T-helper 22 cell (primary cell): ENCODE measurements around the gene FHL3.
"Not testable (repeated sequence)": the region's sequence is repeated elsewhere in the genome, so short reads cannot be mapped to it uniquely, and the experiment has no call there.

Experiments
- DNase-seq: peaks from one replicate; pipeline ENCODE4 v3.0.0-alpha.2; 2020; ENCODE audit warnings: low read depth

The FHL3 gene

GRCh38 chr1:37987679-37988078 is 17.6 kb downstream of the FHL3 start:
- DNase-seq: no peak

GRCh38 chr1:37983546-37983945 is 21.8 kb downstream of the FHL3 start:
- DNase-seq: no peak

GRCh38 chr1:37978541-37978940 is 26.8 kb downstream of the FHL3 start:
- DNase-seq: no peak

- DNase-seq: not testable (repeated sequence)
Measured at GRCh38 chr1:37975083-37975482, 30.2 kb downstream of the FHL3 start.

DNA sequence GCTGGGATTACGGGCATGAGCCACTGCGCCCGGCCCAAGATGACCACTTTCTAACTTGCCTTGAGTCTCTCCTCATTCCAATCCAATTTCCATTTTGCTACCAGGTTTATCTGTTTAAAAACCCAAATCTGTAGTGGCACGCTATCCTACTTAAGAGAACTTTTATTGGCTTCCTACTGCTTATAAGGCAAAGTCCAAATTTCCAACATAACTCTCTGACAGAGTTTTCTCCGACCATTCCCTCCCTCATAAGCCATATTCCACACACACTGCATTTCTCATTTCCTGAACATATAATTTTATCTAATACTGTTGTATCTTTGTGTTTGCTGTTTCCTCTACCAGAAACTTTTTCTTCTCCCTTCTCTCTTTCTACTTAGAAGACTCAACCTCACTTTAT is 30.7 kb downstream of the FHL3 start:
- DNase-seq: no peak

GRCh38 chr1:37973684-37974083 is 31.6 kb downstream of the FHL3 start:
- DNase-seq: not testable (repeated sequence)

DNA sequence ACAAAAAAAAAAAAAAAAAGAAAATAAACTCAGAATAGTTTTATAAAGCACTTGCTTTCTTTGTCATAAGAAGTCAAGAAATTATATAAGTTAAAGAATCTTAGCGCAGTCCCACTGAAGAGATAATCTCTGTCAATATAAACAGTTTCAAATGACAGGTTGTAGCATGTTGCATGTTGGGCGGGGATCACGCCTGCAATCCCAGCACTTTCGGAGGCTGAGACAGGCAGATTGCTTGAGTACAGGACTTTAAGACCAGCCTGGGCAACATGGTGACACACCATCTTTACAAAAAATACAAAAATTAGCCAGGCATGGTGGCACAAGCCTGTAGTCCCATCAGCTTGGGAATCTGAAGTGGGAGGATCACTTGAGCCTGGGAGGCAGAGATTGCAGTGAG is 40.0 kb downstream of the FHL3 start:
- no peak for DNase-seq

DNA sequence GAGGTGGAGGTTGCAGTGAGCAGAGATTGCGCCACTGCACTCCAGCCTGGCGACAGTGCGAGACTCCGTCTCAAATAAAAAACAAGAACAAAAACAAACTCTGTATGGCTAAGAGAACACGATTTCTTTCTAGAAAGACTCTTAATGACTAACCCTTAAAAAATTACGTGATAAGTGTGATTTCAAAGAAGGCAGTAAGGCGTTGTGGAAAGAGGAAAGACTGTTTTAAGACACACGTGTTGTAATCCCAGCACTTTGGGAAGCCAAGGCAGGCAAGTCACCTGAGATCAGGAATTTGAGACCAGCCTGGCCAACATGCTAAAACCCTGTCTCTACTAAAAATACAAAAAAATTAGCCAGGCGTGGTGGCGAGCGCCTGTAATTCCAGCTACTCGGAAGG is 41.2 kb downstream of the FHL3 start:
- not testable (repeated sequence) for DNase-seq

DNA sequence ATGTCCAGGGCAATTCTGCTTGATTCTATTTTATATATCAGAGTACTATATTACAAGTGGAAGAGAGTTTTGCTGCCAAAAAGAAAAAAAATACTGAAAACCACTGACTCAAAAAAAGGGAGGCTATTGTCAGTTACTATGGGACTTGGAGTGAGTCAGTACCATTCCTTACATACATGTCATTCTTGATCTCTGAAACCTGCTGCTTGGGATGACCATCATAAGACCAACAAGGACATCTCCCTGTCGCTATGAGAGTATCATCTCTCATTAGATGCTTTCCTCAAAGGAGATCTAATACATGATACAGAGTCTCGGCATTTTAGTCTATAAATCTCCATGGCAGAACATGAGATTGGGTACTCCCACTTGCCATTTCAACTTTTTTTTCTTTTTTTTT is 46.6 kb downstream of the FHL3 start:
- no peak for DNase-seq

GRCh38 chr1:37955685-37956084 is 49.6 kb downstream of the FHL3 start:
- no peak for DNase-seq

- DNase-seq: no peak
Measured at GRCh38 chr1:37954316-37954971, 50.9 kb downstream of the FHL3 start.

GRCh38 chr1:37952738-37953137 is 52.6 kb downstream of the FHL3 start:
- no peak for DNase-seq

DNA sequence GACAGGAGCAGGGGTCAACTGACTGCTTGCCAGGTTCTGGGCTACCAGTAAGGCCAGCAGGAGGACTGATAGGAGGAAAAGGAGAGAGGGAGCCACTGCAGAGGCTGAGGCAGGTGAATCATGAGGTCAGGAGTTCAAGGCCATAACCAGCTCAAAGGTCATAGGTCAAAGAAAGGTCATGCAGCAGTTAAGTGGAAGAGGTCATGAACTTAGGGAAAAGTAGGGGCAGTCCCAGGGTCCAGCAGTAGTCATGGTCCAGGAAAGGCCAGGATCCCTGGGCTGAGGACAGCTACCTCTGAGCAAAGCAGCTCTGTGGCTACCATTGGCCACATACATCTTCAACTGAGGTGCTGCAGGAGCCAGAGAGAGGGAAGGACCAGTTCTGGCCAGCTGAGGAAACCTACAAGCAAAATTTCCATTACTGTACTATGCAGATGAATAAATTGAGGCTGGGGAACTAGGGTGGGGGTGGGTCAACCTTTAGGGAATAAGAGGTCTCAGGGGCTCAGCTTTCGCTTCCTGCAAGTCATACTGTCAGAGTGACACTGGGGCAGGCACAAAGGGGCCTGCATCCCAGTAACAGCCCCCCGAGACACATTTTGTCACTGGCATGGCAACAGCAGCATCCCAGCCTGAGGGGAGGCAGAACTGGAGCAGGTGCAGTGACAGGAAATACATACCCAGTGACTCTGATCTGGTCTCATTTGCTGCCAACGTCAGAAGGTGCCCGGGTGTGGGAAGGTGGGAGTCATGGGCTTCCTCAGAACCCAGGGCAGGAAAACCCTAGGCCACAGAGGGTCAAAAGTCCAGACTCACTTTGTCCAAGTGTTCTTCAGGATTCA is 53.3 kb downstream of the FHL3 start:
- no peak for DNase-seq

DNA sequence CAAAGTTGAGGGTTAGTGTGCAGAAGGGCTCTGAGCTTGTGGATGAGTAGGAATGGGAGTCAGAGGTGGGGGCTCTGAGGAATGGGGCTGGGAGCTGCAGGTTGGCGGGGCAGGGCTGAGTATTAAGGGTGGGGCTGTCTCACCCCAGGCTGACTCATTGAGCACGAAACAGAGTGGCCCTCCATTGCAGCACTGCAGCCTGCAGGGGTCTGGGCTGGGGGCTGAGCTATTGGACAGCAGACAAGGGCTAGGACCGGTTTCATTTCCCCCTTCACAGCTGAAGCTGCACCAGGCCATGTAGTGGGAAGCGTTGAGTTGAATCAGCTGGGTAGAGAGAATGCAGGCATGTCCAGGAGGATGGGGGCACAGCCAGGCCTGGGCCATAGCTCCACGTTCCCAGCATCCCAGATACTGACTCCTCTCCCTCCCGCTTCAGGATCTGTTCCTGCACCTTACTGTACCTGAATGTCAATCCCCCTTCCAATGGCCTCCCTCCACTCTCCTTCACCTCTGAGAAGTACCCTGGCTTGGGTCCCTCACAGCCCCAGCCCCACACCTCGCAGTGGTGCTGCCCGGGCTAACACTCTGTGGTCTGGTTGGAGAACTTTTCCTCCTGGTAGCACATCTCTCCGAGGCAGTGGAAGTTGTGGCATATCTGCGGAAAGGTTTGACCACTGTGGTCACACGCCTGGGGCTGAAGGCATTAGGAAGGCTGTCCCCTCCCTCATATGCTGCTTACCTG is 54.1 kb downstream of the FHL3 start:
- DNase-seq: no peak

GRCh38 chr1:37949524-37950152 is 55.7 kb downstream of the FHL3 start:
- no peak for DNase-seq

DNA sequence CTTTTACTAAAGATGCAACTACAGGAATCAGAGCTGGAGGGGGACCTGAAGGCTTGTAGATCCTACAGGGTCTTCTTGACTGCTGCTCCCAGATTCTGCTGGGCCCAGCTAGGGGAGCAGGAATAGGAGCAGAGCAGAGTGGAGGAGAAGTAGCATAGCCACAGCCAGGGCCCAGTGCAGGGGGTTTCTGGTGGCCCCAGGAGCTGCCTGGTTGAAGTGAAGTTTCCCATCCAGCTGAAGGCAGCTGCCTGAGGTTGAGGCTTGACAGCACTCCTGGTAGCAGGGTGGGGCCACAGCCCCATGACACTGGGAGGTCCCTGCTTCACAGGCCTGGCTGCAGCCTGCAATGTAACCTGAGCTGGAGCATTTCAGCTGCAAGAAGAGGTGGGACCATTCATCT is 56.5 kb downstream of the FHL3 start:
- DNase-seq: no peak

DNA sequence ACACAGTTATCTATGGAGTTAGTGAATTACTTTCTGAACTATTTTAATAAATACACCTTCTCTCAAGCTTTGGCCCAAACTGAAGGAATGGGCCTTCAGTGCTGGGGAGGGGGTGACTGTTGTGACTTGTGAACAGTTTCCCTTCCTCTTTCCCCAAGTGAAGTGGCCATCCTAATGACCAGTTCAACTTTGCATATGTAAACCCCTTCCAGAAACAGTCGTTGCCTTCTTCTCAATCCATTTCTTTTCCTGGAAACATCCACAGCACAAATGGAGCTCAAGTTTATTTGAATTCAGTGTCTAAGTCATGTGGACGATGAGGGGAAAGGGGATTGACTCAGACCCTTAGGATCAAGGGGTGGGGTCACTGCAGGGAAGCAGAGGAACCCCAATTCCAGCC is 57.1 kb downstream of the FHL3 start:
- no peak for DNase-seq

- no peak for DNase-seq
Measured at GRCh38 chr1:37947364-37947763, 58.0 kb downstream of the FHL3 start.
